ENCODE data around the gene EGFR. TPM values are rescaled to one million over a fixed set of nuclear protein-coding genes. Genes with fewer than 3 reads are reported as not detected.
A peak's percentile ranks its signal among the peaks of the same experiment; 100 is the strongest.

EGFR gene
- total RNA-seq, 2 donors from 2014 or later = 78.3 to 112 TPM

- H3K4me1 ChIP-seq (replicated peaks) = no peaks in the 10 kb centered on the region
- intact Hi-C loops (cut with DNase I) = no loop called here
These were observed 44.8 kb downstream of the EGFR start for GRCh38 chr7:55063633-55064032.

GRCh38 chr7:55065079-55065478 is 46.3 kb downstream of the EGFR start:
- DNase-seq (ENCODE audit: low spot score) = no peak
- TF ChIP-seq POLR2AphosphoS5 (IDR thresholded peaks at IDR 0.05) (peak; percentile 42), POLR2A (IDR thresholded peaks at IDR 0.05) (no peak), CTCF (IDR thresholded peaks at IDR 0.05) (no peak)
- Histone ChIP-seq H3K9me3 (no peaks in the 10 kb centered on the region), H3K4me1 (replicated peaks) (no peaks in the 10 kb centered on the region), H3K27ac (peak overlapping the region; percentile 38 to 56), H3K36me3 (no peaks in the 10 kb centered on the region), H3K4me3 (no peak overlapping the region), H3K27me3 (replicated peaks; ENCODE audit: insufficient read depth) (no peaks in the 10 kb centered on the region)
- intact Hi-C loops (cut with DNase I) = loop anchor here (5.0 kb wide), 1 partner anchor 43 kb away; no protein-coding TSS in a partner anchor
- 49% methylated on average over 4 of the region's 4 CpGs for WGBS

More at GRCh38 chr7:55063633-55064032, 44.8 kb downstream of the EGFR start:
- Histone ChIP-seq H3K27me3 (replicated peaks; ENCODE audit: insufficient read depth) (no peaks in the 10 kb centered on the region), H3K4me3 (no peak overlapping the region), H3K36me3 (no peaks in the 10 kb centered on the region), H3K27ac (no peak overlapping the region), H3K9me3 (no peaks in the 10 kb centered on the region)
- TF ChIP-seq POLR2AphosphoS5 (IDR thresholded peaks at IDR 0.05) (no peak), POLR2A (IDR thresholded peaks at IDR 0.05) (no peak), CTCF (IDR thresholded peaks at IDR 0.05) (no peak)
- WGBS = 86% methylated on average over 5 of the region's 5 CpGs
- no peak for DNase-seq (ENCODE audit: low spot score)

GRCh38 chr7:55065511-55066229 is 46.9 kb downstream of the EGFR start:
- no peaks in the 10 kb centered on the region for H3K9me3 ChIP-seq
- DNase-seq (ENCODE audit: low spot score) = no peak

GRCh38 chr7:55066524-55066923 is 47.7 kb downstream of the EGFR start:
- no peak for TF ChIP-seq CTCF (IDR thresholded peaks at IDR 0.05)
- DNase-seq (ENCODE audit: low spot score) = no peak
- H3K27ac ChIP-seq = peak overlapping the region in 1 of 2 donors; percentile 38
- intact Hi-C loops (cut with DNase I) = loop anchor here (5.0 kb wide), 1 partner anchor 44 kb away; no protein-coding TSS in a partner anchor
- H3K27me3 ChIP-seq (replicated peaks; ENCODE audit: insufficient read depth) = no peaks in the 10 kb centered on the region
- no peaks in the 10 kb centered on the region for H3K36me3 ChIP-seq
- WGBS = 43% methylated on average over 7 of the region's 7 CpGs
- H3K4me1 ChIP-seq (replicated peaks) = no peaks in the 10 kb centered on the region
- H3K9me3 ChIP-seq = no peaks in the 10 kb centered on the region
- H3K4me3 ChIP-seq = no peak overlapping the region

More at GRCh38 chr7:55065511-55066229, 46.9 kb downstream of the EGFR start:
- no peaks in the 10 kb centered on the region for H3K27me3 ChIP-seq (replicated peaks; ENCODE audit: insufficient read depth)
- intact Hi-C loops (cut with DNase I) = loop anchor here (5.0 kb wide), 1 partner anchor 43 kb away; no protein-coding TSS in a partner anchor
- H3K27ac ChIP-seq = peak overlapping the region; percentile 38 to 56
- 29% methylated on average over 10 of the region's 10 CpGs for WGBS
- no peak for TF ChIP-seq POLR2AphosphoS5 (IDR thresholded peaks at IDR 0.05)
- TF ChIP-seq CTCF (IDR thresholded peaks at IDR 0.05) = no peak
- TF ChIP-seq POLR2A (IDR thresholded peaks at IDR 0.05) = no peak
- no peak overlapping the region for H3K4me3 ChIP-seq
- no peaks in the 10 kb centered on the region for H3K4me1 ChIP-seq (replicated peaks)
- no peaks in the 10 kb centered on the region for H3K36me3 ChIP-seq

GRCh38 chr7:55066938-55067337 is 48.1 kb downstream of the EGFR start:
- no peak overlapping the region for H3K4me3 ChIP-seq
- H3K9me3 ChIP-seq = no peaks in the 10 kb centered on the region
- intact Hi-C loops (cut with DNase I) = loop anchor here (5.0 kb wide), 1 partner anchor 45 kb away; no protein-coding TSS in a partner anchor
- DNase-seq (ENCODE audit: low spot score) = no peak
- no peak overlapping the region for H3K27ac ChIP-seq
- WGBS = 92% methylated on average over 6 of the region's 6 CpGs
- H3K4me1 ChIP-seq (replicated peaks) = no peaks in the 10 kb centered on the region
- TF ChIP-seq POLR2A (IDR thresholded peaks at IDR 0.05) = no peak
- TF ChIP-seq CTCF (IDR thresholded peaks at IDR 0.05) = no peak
- no peak for TF ChIP-seq POLR2AphosphoS5 (IDR thresholded peaks at IDR 0.05)
- no peaks in the 10 kb centered on the region for H3K27me3 ChIP-seq (replicated peaks; ENCODE audit: insufficient read depth)
- H3K36me3 ChIP-seq = no peaks in the 10 kb centered on the region

All from prostate gland (tissue), 2 donors.